Transverse colon (tissue), 4 donors: ENCODE results near the gene OLFM1.

Source experiments
- CTCF ChIP-seq, 5 experiments: fragments of 200-600 bp in 3 of 5; fragments of 450-650 bp in 2 of 5; sonication (generic) in 3 of 5; IDR thresholded peaks; 1 replicate in 2 of 5; 2 replicates in 3 of 5; pipeline ENCODE4 v1.5.1; 2016 to 2017; ENCODE audit warnings: antibody characterized with exemption in 5 of 5, inconsistent platforms in 3 of 5, mild to moderate bottlenecking in 2 of 5, moderate library complexity in 1 of 5
- POLR2AphosphoS5 ChIP-seq, 3 donors: sonication (generic); formaldehyde crosslinking; IDR thresholded peaks; one replicate each; pipeline ENCODE4 v1.6.1; 2016; ENCODE audit warnings: antibody characterized with exemption in 3 of 3

GRCh38 chr9:135087899-135088347 lies 455 bp downstream of the OLFM1 start:
- TF ChIP-seq CTCF (IDR thresholded peaks at IDR 0.05), result no peak
- TF ChIP-seq POLR2AphosphoS5 (IDR thresholded peaks at IDR 0.05), result no peak
